Astrocyte (in vitro differentiated cells and primary cell): ENCODE measurements around the gene BACH2. TPM values are rescaled to one million over a fixed set of nuclear protein-coding genes. Genes with fewer than 3 reads are reported as not detected.
A peak's percentile ranks its signal among the peaks of the same experiment; 100 is the strongest.

Experiments
- DNase-seq: peaks from one replicate; pipeline ENCODE4 v3.0.0-alpha.2; 2010; ENCODE audit warnings: low read depth
- FAIRE-seq: peaks from 2 replicates; lab custom pipeline; 2011; peaks lifted over from hg19 to GRCh38; lab: Jason Lieb, UNC
- H2AFZ ChIP-seq: 2 replicates; pipeline ENCODE4 v1.6.0; 2012; ENCODE audit warnings: low read depth, low read length, inconsistent platforms
- H3K27ac ChIP-seq: 2 replicates; pipeline ENCODE4 v1.5.1; 2011; ENCODE audit warnings: low read depth, low read length, inconsistent platforms
- H3K27me3 ChIP-seq: 2 replicates; pipeline ENCODE4 v1.6.0; 2011; ENCODE audit warnings: low read length, inconsistent platforms; ENCODE audit not compliant: insufficient read depth
- H3K36me3 ChIP-seq: 2 replicates; pipeline ENCODE4 v1.5.1; 2011; ENCODE audit warnings: low read length, inconsistent platforms; ENCODE audit not compliant: insufficient read depth
- H3K4me1 ChIP-seq: 2 replicates; pipeline ENCODE4 v1.5.1; 2011; ENCODE audit warnings: low read length, inconsistent platforms; ENCODE audit not compliant: insufficient read depth
- H3K4me2 ChIP-seq: 2 replicates; pipeline ENCODE4 v1.6.0; 2012; ENCODE audit warnings: low read length, inconsistent platforms
- H3K4me3 ChIP-seq: 2 replicates; pipeline ENCODE4 v1.5.1; 2011; ENCODE audit warnings: low read depth, mild to moderate bottlenecking, low read length, inconsistent platforms; ENCODE audit not compliant: insufficient read depth
- H3K79me2 ChIP-seq: 2 replicates; pipeline ENCODE4 v1.6.0; 2012; ENCODE audit warnings: mild to moderate bottlenecking, low read length, inconsistent platforms; ENCODE audit not compliant: insufficient read depth
- H3K9ac ChIP-seq: 2 replicates; pipeline ENCODE4 v1.6.0; 2012; ENCODE audit warnings: mild to moderate bottlenecking, low read length, inconsistent platforms
- H3K9me3 ChIP-seq: 2 replicates; pipeline ENCODE4 v1.5.1; 2012; ENCODE audit warnings: low read depth, mild to moderate bottlenecking, low read length, inconsistent platforms; ENCODE audit not compliant: insufficient read depth
- H4K20me1 ChIP-seq: 2 replicates; pipeline ENCODE4 v1.6.0; 2012; ENCODE audit warnings: low read length, inconsistent platforms; ENCODE audit not compliant: insufficient read depth
- H3K27ac Mint-ChIP-seq: one replicate; pipeline ENCODE4 v1.8.0; 2021; ENCODE audit warnings: mild to moderate bottlenecking, mixed read lengths; ENCODE audit not compliant: unreplicated experiment
- H3K27me3 Mint-ChIP-seq: one replicate; pipeline ENCODE4 v1.8.0; 2021; ENCODE audit warnings: low read depth, mixed read lengths; ENCODE audit not compliant: unreplicated experiment
- H3K36me3 Mint-ChIP-seq: one replicate; pipeline ENCODE4 v1.8.0; 2021; ENCODE audit warnings: low read depth, mixed read lengths; ENCODE audit not compliant: unreplicated experiment
- H3K4me1 Mint-ChIP-seq: one replicate; pipeline ENCODE4 v1.8.0; 2021; ENCODE audit warnings: low read depth, mixed read lengths; ENCODE audit not compliant: unreplicated experiment
- H3K4me3 Mint-ChIP-seq: one replicate; pipeline ENCODE4 v1.8.0; 2021; ENCODE audit warnings: mild to moderate bottlenecking, moderate library complexity, mixed read lengths; ENCODE audit not compliant: unreplicated experiment
- H3K9me3 Mint-ChIP-seq: one replicate; pipeline ENCODE4 v1.8.0; 2021; ENCODE audit warnings: mild to moderate bottlenecking, mixed read lengths; ENCODE audit not compliant: unreplicated experiment
- EZH2 ChIP-seq: IDR thresholded peaks from 2 replicates; pipeline ENCODE4 v1.6.1; 2012; ENCODE audit warnings: mild to moderate bottlenecking, low read length, inconsistent platforms; ENCODE audit not compliant: insufficient read depth
- total RNA-seq: library from RNA; stranded (reverse); gene quantifications from 2 replicates; pipeline ENCODE4 v1.2.1, GENCODE V29; 2021
- TF ChIP-seq, protein P1 (sequence below): IDR thresholded peaks from 2 replicates; pipeline ENCODE4 v1.5.1; 2011; ENCODE audit warnings: low read depth, mild to moderate bottlenecking, inconsistent platforms, low read length, moderate library complexity; ENCODE audit not compliant: insufficient read depth

BACH2 gene
- total RNA-seq, 1 donor from 2014 or later, result 17.5 TPM

DNA sequence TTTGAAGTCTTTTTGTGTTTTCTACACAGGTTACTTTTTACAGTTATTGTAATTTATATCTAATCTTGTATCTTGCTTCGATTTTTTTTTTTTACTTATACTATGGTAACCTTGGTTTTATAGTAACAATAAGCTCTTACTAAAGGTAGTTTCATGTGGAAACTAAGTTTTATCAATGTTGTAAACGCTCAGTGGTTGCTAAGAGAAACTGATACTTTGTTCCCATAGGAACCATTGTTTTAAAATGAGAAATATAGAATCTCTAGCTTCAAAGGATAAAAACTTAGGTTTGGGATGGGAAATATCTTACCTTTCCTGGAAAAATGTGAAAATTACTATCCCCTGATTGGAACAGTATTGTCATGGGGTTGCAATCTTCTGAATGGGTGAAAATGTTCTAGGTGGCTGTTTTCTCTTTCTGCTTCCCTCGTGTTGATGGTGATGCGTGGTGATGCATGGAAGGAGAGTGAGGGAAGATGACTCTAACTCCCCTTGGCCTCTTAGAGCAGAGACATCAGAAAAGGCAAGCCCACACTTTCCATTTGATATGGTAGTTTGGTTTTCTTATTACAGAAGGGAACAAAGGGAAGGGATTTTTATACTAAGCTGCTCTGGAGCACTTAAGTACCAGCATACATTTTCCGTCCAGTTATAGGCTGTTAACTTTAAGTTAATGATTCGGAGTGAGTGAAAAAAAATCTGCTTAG lies 23.5 kb upstream of the BACH2 start:
- H3K4me3 ChIP-seq, result no peak overlapping the region
- TF ChIP-seq, protein P1, sequence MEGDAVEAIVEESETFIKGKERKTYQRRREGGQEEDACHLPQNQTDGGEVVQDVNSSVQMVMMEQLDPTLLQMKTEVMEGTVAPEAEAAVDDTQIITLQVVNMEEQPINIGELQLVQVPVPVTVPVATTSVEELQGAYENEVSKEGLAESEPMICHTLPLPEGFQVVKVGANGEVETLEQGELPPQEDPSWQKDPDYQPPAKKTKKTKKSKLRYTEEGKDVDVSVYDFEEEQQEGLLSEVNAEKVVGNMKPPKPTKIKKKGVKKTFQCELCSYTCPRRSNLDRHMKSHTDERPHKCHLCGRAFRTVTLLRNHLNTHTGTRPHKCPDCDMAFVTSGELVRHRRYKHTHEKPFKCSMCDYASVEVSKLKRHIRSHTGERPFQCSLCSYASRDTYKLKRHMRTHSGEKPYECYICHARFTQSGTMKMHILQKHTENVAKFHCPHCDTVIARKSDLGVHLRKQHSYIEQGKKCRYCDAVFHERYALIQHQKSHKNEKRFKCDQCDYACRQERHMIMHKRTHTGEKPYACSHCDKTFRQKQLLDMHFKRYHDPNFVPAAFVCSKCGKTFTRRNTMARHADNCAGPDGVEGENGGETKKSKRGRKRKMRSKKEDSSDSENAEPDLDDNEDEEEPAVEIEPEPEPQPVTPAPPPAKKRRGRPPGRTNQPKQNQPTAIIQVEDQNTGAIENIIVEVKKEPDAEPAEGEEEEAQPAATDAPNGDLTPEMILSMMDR, result no peak
- no peak for TF ChIP-seq EZH2
- no peak overlapping the region for H3K27ac Mint-ChIP-seq
- H3K4me2 ChIP-seq, result no peak overlapping the region
- H2AFZ ChIP-seq, result no peak overlapping the region
- no peak overlapping the region for H3K9ac ChIP-seq
- peaks cover 1% of the 10 kb centered on the region for H3K27me3 ChIP-seq
- H3K9me3 Mint-ChIP-seq, result no peaks in the 10 kb centered on the region
- no peaks in the 10 kb centered on the region for H3K36me3 ChIP-seq
- H3K4me3 Mint-ChIP-seq, result no peak overlapping the region
- no peak overlapping the region for H3K27ac ChIP-seq
- no peaks in the 10 kb centered on the region for H3K9me3 ChIP-seq
- no peaks in the 10 kb centered on the region for H3K36me3 Mint-ChIP-seq
- FAIRE-seq (no peak), DNase-seq (no peak)
- no peaks in the 10 kb centered on the region for H3K4me1 ChIP-seq
- H3K27me3 Mint-ChIP-seq, result no peaks in the 10 kb centered on the region
- no peaks in the 10 kb centered on the region for H4K20me1 ChIP-seq
- no peaks in the 10 kb centered on the region for H3K4me1 Mint-ChIP-seq
- no peaks in the 10 kb centered on the region for H3K79me2 ChIP-seq

DNA sequence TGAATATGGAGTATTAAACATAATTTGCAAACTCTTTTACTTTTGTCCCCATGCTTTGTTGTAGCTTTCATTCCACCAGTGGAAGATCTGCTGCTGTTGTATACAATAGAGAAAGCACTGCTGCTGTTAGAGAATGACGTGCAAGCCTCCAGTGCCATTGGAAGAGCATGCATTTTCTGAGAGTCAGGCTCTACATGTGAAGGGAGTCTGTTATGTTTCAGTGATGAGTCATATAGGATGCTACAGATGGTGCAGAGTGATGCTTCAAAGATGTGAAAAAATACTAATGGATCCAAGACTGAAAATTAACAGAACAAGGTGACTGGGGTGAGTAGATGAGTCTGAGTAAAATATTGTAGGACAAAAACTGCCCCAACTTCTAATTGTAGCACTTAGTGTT lies 22.4 kb upstream of the BACH2 start:
- no peak overlapping the region for H3K4me2 ChIP-seq
- Mint-ChIP-seq H3K4me3 (no peak overlapping the region), H3K4me1 (no peaks in the 10 kb centered on the region), H3K27me3 (peaks cover 6% of the 10 kb centered on the region), H3K27ac (no peak overlapping the region), H3K36me3 (no peaks in the 10 kb centered on the region), H3K9me3 (peaks cover 4% of the 10 kb centered on the region)
- H3K27me3 ChIP-seq, result peaks cover 3% of the 10 kb centered on the region
- H3K9me3 ChIP-seq, result no peaks in the 10 kb centered on the region
- FAIRE-seq (no peak), DNase-seq (peak; percentile 29)
- no peaks in the 10 kb centered on the region for H3K79me2 ChIP-seq
- H3K27ac ChIP-seq, result no peak overlapping the region
- H2AFZ ChIP-seq, result no peak overlapping the region
- no peaks in the 10 kb centered on the region for H3K4me1 ChIP-seq
- no peak overlapping the region for H3K4me3 ChIP-seq
- H3K9ac ChIP-seq, result no peak overlapping the region
- TF ChIP-seq, protein P1, result no peak
- no peak for TF ChIP-seq EZH2
- no peaks in the 10 kb centered on the region for H3K36me3 ChIP-seq
- no peaks in the 10 kb centered on the region for H4K20me1 ChIP-seq

DNA sequence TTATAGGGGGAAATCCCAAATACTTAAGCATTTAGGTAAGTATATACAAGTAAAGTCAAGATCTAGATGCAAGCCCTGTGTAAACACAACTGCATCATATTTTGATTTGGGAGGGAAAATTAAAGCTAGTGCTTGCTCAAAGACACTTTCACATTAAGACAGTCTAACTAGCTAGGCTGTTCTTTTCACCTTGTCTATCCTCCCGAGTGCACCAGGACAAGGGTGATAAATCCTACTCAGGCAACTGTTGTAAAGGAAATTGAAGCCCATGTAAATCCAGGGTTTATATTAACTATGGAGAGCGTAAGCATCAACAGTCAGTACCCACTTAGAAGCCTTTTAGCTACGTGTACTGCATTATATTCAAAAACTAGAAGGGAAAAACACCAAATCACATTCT lies 19.3 kb upstream of the BACH2 start:
- no peaks in the 10 kb centered on the region for H3K4me1 ChIP-seq
- TF ChIP-seq EZH2, result no peak
- TF ChIP-seq, protein P1, result no peak
- Mint-ChIP-seq H3K4me1 (no peaks in the 10 kb centered on the region), H3K9me3 (peaks cover 4% of the 10 kb centered on the region), H3K27ac (no peak overlapping the region), H3K27me3 (peaks cover 11% of the 10 kb centered on the region), H3K4me3 (no peak overlapping the region), H3K36me3 (no peaks in the 10 kb centered on the region)
- H3K4me3 ChIP-seq, result no peak overlapping the region
- DNase-seq, result no peak
- no peaks in the 10 kb centered on the region for H4K20me1 ChIP-seq
- no peak for FAIRE-seq
- H3K4me2 ChIP-seq, result no peak overlapping the region
- H3K9ac ChIP-seq, result no peak overlapping the region
- no peaks in the 10 kb centered on the region for H3K9me3 ChIP-seq
- H3K27ac ChIP-seq, result no peak overlapping the region
- no peak overlapping the region for H2AFZ ChIP-seq
- H3K79me2 ChIP-seq, result no peaks in the 10 kb centered on the region
- peaks cover 3% of the 10 kb centered on the region for H3K27me3 ChIP-seq
- no peaks in the 10 kb centered on the region for H3K36me3 ChIP-seq
